Measurements from ENCODE around the gene MYH1.
"Not testable (repeated sequence)": the region's sequence is repeated elsewhere in the genome, so short reads cannot be mapped to it uniquely, and the experiment has no call there.

Gene MYH1

GRCh38 chr17:10518271-10519037 lies at the start of gene MYH1:
TSS of gene MYH1 (minus strand) at chr17:10518542. CDS start at chr17:10516642, 1,900 bp downstream.
- no peak for DNase-seq

GRCh38 chr17:10563991-10564660 lies 45.8 kb upstream of the MYH1 start:
- no peak for DNase-seq

- DNase-seq, result no peak
Measured at GRCh38 chr17:10558049-10558448, 39.7 kb upstream of the MYH1 start.

- no peak for DNase-seq
Measured at GRCh38 chr17:10557422-10557821, 39.1 kb upstream of the MYH1 start.

GRCh38 chr17:10556301-10557005 lies 38.1 kb upstream of the MYH1 start:
- no peak for DNase-seq

GRCh38 chr17:10550014-10550413 lies 31.7 kb upstream of the MYH1 start:
- DNase-seq, result no peak

GRCh38 chr17:10549096-10549842 lies 30.9 kb upstream of the MYH1 start, which contains the start of gene MYH2:
TSS of gene MYH2 (minus strand) at chr17:10549658. CDS start at chr17:10547920, 1,738 bp downstream.
- no peak for DNase-seq

- no peak for DNase-seq
Measured at GRCh38 chr17:10547351-10547750, 29.0 kb upstream of the MYH1 start.

- DNase-seq, result not testable (repeated sequence)
Measured at GRCh38 chr17:10543486-10543885, 25.1 kb upstream of the MYH1 start.

GRCh38 chr17:10541179-10541578 lies 22.8 kb upstream of the MYH1 start:
- DNase-seq, result not testable (repeated sequence)

GRCh38 chr17:10532026-10532425 lies 13.7 kb upstream of the MYH1 start:
- no peak for DNase-seq

- no peak for DNase-seq
Measured at GRCh38 chr17:10527419-10527818, 9.1 kb upstream of the MYH1 start.

- DNase-seq, result no peak
Measured at GRCh38 chr17:10526517-10526916, 8.2 kb upstream of the MYH1 start.

GRCh38 chr17:10523064-10523463 lies 4.7 kb upstream of the MYH1 start:
- DNase-seq, result no peak

- DNase-seq, result no peak
Measured at GRCh38 chr17:10521949-10522348, 3.6 kb upstream of the MYH1 start.

GRCh38 chr17:10516638-10517037 lies 1.7 kb downstream of the MYH1 start:
- no peak for DNase-seq

GRCh38 chr17:10516065-10516464 lies 2.3 kb downstream of the MYH1 start:
- no peak for DNase-seq

- DNase-seq, result no peak
Measured at GRCh38 chr17:10513299-10514067, 4.9 kb downstream of the MYH1 start.

GRCh38 chr17:10512856-10513255 lies 5.5 kb downstream of the MYH1 start:
- no peak for DNase-seq

GRCh38 chr17:10499950-10500349 lies 18.4 kb downstream of the MYH1 start:
- DNase-seq, result no peak

- DNase-seq, result no peak
Measured at GRCh38 chr17:10492004-10492403, 26.3 kb downstream of the MYH1 start.

GRCh38 chr17:10482252-10482651 lies 36.1 kb downstream of the MYH1 start:
- DNase-seq, result no peak
